Type B pancreatic cell (in vitro differentiated cells): ENCODE results near the gene ANKH. TPM values are rescaled to one million over a fixed set of nuclear protein-coding genes. Genes with fewer than 3 reads are reported as not detected.

Experiments
- DNase-seq: peaks from one replicate; pipeline ENCODE4 v3.0.0; 2021; ENCODE audit warnings: mixed read lengths; ENCODE audit not compliant: unreplicated experiment; ENCODE audit errors: extremely low spot score
- H3K27ac Mint-ChIP-seq: 2 replicates; pipeline ENCODE4 v1.8.0; 2021; ENCODE audit warnings: mild to moderate bottlenecking, mixed read lengths
- H3K27me3 Mint-ChIP-seq: 2 replicates; pipeline ENCODE4 v1.8.0; 2021; ENCODE audit warnings: mixed read lengths
- H3K36me3 Mint-ChIP-seq: 2 replicates; pipeline ENCODE4 v1.8.0; 2021; ENCODE audit warnings: mixed read lengths
- H3K4me1 Mint-ChIP-seq: one replicate; pipeline ENCODE4 v1.8.0; 2021; ENCODE audit warnings: mixed read lengths; ENCODE audit not compliant: unreplicated experiment
- H3K4me3 Mint-ChIP-seq: 2 replicates; pipeline ENCODE4 v1.8.0; 2021; ENCODE audit warnings: mild to moderate bottlenecking, mixed read lengths
- H3K9me3 Mint-ChIP-seq: 2 replicates; pipeline ENCODE4 v1.8.0; 2021; ENCODE audit warnings: mixed read lengths
- CTCF ChIP-seq: fragments of 200-600 bp; sonication (generic); conservative IDR thresholded peaks from 2 replicates; pipeline ENCODE4 v1.5.0; 2021; ENCODE audit warnings: antibody characterized with exemption, mild to moderate bottlenecking
- total RNA-seq: library from RNA; stranded (reverse); gene quantifications from 2 replicates; pipeline ENCODE4 v1.2.1, GENCODE V29; 2021; ENCODE audit warnings: low replicate concordance

The ANKH gene
- total RNA-seq, 1 donor from 2014 or later: 41.1 TPM

DNA sequence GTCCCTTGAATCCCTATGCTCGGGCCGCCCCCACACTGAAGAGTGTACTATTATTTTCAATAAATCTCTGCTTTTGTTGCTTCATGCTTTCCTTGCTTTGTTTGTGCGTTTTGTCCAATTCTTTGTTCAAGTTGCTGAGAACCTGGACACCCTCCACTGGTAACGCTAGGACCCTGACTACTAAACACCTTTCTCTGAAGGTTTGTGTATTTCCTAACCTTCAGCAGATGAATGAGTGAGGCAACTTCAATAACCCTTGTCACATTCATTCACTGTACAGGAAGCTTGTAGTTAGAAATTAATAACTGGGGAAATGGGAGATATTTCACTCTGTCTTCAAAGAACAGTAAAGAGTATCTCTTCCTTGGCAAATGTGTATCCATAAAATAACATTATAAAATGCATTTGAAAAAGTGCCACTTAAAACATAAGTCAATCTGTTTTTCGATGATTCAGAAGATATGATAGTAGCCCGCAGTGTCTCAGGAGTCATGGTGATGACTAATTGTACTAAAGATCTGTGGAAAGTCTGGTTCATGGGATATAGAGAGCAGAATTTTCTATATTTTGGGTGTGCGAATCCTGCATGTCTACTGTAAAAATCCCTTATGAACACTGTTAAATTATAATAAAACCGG is 43.2 kb upstream of the ANKH start:
- Mint-ChIP-seq H3K4me3 (peak overlapping the region; percentile 48), H3K9me3 (peaks cover 12% of the 10 kb centered on the region), H3K27ac (peak overlapping the region; percentile 84), H3K27me3 (peaks cover 3% of the 10 kb centered on the region), H3K4me1 (peaks cover 38% of the 10 kb centered on the region), H3K36me3 (peaks cover 4% of the 10 kb centered on the region)
- no peak for TF ChIP-seq CTCF
- no peak for DNase-seq

- H3K4me1 Mint-ChIP-seq: peaks cover 38% of the 10 kb centered on the region
- H3K9me3 Mint-ChIP-seq: peaks cover 12% of the 10 kb centered on the region
- H3K4me3 Mint-ChIP-seq: no peak overlapping the region
- no peak overlapping the region for H3K27ac Mint-ChIP-seq
- DNase-seq: no peak
- TF ChIP-seq CTCF: no peak
- peaks cover 4% of the 10 kb centered on the region for H3K36me3 Mint-ChIP-seq
- H3K27me3 Mint-ChIP-seq: peaks cover 3% of the 10 kb centered on the region
Measured at GRCh38 chr5:14914193-14914592, 42.6 kb upstream of the ANKH start.

DNA sequence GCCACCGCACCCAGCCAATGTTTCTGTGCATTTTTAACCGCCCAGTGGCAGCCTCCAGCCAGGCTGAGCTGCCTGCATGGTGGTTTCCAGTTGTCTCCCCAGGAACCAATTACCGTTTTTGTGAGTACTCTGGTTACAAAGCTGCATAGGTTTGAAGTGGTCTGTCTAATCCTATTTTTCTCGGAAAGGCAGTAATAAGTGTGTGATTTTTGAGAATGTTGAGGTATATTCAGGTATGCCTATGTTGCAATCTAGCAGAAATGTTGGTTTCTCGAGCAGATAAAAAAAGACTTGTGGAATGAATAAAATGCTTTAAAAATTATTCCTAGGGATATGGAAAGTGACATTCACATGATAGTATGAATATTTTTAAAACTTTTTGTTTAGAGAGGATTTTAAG is 41.5 kb upstream of the ANKH start:
- H3K27ac Mint-ChIP-seq: no peak overlapping the region
- peaks cover 2% of the 10 kb centered on the region for H3K36me3 Mint-ChIP-seq
- H3K4me1 Mint-ChIP-seq: peaks cover 36% of the 10 kb centered on the region
- peaks cover 10% of the 10 kb centered on the region for H3K9me3 Mint-ChIP-seq
- H3K27me3 Mint-ChIP-seq: peaks cover 2% of the 10 kb centered on the region
- no peak for TF ChIP-seq CTCF
- no peak overlapping the region for H3K4me3 Mint-ChIP-seq
- DNase-seq: no peak

DNA sequence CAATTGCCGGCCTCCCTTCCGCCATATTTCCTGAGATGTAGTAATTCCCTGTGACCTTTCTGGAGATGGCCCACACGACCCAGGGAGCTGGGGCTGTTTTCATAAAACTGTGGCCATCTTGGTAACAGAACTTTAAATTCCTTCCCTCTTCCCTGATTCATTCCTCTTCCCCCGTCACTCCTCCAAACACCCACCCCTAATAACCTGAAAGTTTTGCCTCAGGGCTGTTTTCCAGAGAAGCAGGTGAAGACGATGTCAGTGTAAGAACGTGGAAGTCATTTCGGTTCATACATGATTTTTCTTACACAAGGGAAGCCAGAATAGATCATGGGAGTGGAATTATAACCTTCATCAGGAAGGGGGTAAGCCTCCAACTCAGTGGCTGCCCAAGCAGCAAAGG is 40.6 kb upstream of the ANKH start:
- no peaks in the 10 kb centered on the region for H3K36me3 Mint-ChIP-seq
- H3K9me3 Mint-ChIP-seq: peaks cover 7% of the 10 kb centered on the region
- TF ChIP-seq CTCF: no peak
- no peak overlapping the region for H3K4me3 Mint-ChIP-seq
- no peaks in the 10 kb centered on the region for H3K27me3 Mint-ChIP-seq
- DNase-seq: no peak
- H3K27ac Mint-ChIP-seq: no peak overlapping the region
- H3K4me1 Mint-ChIP-seq: peaks cover 29% of the 10 kb centered on the region

- Mint-ChIP-seq H3K4me3 (no peak overlapping the region), H3K9me3 (no peaks in the 10 kb centered on the region), H3K27me3 (no peaks in the 10 kb centered on the region), H3K27ac (no peak overlapping the region), H3K4me1 (peaks cover under 1% of the 10 kb centered on the region), H3K36me3 (no peaks in the 10 kb centered on the region)
- no peak for DNase-seq
- no peak for TF ChIP-seq CTCF
Measured at GRCh38 chr5:14909369-14909768, 37.8 kb upstream of the ANKH start.
